ENCODE measurements around the gene MTARC2.
"Not testable (repeated sequence)": the region's sequence is repeated elsewhere in the genome, so short reads cannot be mapped to it uniquely, and the experiment has no call there.

The MTARC2 gene

DNA sequence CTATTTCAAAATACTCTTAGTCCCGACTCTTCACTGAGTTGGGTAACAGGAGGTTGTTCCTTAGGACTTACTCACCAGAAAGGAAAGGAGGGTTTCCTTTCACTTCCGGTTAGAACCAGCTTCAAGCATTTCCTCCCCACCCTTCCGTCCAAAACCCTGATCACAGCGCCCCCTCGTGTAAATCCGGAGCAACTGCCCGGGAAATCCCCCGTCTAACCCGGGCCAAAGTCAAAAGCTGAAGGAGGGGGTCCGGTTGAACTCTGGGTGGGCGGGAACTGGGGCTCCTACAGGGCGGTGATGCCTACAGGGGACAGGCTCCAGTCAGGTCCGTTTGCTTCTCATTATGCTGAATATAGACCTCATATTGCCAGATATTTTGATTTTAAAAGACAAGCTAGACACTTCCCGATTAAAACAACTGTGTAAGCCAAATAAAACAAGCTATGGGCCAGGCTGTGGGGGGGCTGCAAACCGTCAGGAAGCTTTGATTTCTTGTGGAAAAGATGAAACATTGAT, 15.0 kb upstream of the MTARC2 start:
- H3K4me3 ChIP-seq (ENCODE audit: low read length): no peak overlapping the region
- H3K27ac ChIP-seq (ENCODE audit: low read depth, low read length): no peak overlapping the region
- no peak overlapping the region for H3K9ac ChIP-seq (ENCODE audit: low read depth, low read length)
- WGBS: 19% methylated on average over 15 of the region's 15 CpGs
- no peaks in the 10 kb centered on the region; the same call in 1 of the 2 replicates for H3K27me3 ChIP-seq (ENCODE audit: insufficient read depth, low read length)
- no peaks in the 10 kb centered on the region for H3K9me3 ChIP-seq (ENCODE audit: insufficient read depth, low read depth, low read length)
- no peaks in the 10 kb centered on the region for H3K4me1 ChIP-seq (ENCODE audit: insufficient read depth, low read length)
- H3K36me3 ChIP-seq (ENCODE audit: insufficient read depth, low read length): no peaks in the 10 kb centered on the region

DNA sequence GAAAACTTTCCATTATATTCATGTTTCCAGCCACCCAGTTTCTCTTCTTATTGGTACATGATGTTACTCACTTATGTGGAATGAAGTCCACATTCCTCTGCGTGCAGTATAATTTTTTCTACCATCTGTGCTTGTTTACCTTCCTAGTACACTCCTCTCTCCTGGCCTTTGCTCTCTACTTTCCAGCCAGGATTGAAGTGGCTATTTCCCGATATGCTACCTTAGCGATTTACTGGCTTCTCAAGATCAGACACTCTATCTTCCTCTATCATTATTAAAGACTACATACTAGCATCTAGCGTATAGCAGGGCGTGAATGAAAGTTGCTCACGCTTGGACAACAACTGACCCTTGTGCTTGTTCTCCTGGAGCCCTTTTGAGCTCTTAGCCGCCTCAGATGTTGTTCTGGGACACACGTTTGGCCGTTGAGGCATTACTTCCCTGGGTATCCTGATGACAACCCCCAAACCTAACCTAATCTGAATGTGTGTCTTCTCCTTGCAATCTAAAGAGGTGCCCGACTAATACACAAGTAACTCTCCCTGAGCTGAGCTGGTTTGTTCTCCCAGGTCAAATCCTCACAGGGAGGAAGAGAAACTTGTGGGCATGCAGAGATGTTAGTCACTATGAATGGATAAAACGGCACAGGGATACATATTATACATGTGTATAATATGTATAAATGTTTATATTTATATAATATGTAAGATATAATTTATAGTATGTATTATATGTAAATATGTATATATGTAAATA, 13.4 kb upstream of the MTARC2 start:
- Histone ChIP-seq H3K4me3 (ENCODE audit: low read length) (no peak overlapping the region), H3K9me3 (ENCODE audit: insufficient read depth, low read depth, low read length) (no peaks in the 10 kb centered on the region), H3K27ac (ENCODE audit: low read depth, low read length) (no peak overlapping the region), H3K9ac (ENCODE audit: low read depth, low read length) (no peak overlapping the region), H3K36me3 (ENCODE audit: insufficient read depth, low read length) (no peaks in the 10 kb centered on the region), H3K4me1 (ENCODE audit: insufficient read depth, low read length) (no peaks in the 10 kb centered on the region), H3K27me3 (ENCODE audit: insufficient read depth, low read length) (no peaks in the 10 kb centered on the region; the same call in 1 of the 2 replicates)
- 92% methylated on average over 10 of the region's 11 CpGs for WGBS

DNA sequence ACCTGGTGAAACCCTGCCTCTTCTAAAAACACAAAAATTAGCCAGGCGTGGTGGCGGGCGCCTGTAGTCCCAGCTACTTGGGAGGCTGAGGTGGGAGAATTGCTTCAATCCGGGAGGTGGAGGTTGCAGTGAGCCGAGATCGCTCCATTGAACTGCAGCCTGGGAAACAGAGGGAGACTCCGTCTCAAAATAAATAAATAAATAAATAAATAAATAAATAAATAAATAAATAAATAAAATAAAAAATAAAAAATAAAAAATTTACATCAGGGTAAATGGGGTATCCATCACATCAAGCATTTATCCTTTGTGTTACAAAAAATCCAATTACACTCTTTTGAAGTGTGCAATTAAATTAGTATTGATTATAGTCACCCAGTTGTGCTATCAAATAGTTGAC, 11.8 kb upstream of the MTARC2 start:
- not testable (repeated sequence) for H3K9ac ChIP-seq (ENCODE audit: low read depth, low read length); H3K4me1 ChIP-seq (ENCODE audit: insufficient read depth, low read length); H3K27ac ChIP-seq (ENCODE audit: low read depth, low read length); H3K27me3 ChIP-seq (ENCODE audit: insufficient read depth, low read length); H3K9me3 ChIP-seq (ENCODE audit: insufficient read depth, low read depth, low read length); H3K36me3 ChIP-seq (ENCODE audit: insufficient read depth, low read length); H3K4me3 ChIP-seq (ENCODE audit: low read length)
- 92% methylated on average over 6 of the region's 7 CpGs for WGBS

DNA sequence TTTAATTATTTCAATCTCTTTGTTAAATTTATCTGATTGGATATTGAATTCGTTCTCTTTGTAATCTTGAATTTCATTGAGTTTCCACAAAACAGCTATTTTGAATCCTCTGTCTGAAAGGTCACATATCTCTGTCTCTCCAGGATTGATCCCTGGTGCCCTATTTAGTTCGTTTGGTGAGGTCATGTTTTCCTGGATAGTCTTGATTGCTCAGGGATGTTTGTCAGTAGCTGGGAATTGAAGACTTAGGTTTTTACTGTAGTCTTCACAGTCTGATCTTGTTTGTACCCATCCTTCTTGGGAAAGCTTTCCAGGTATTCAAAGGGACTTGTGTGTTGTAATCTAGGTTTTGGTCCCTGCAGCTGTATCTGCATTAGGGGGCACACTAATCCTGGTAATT, 6.8 kb upstream of the MTARC2 start:
- no peaks in the 10 kb centered on the region for H3K36me3 ChIP-seq (ENCODE audit: insufficient read depth, low read length)
- H3K27me3 ChIP-seq (ENCODE audit: insufficient read depth, low read length): peaks cover 18% of the 10 kb centered on the region
- H3K27ac ChIP-seq (ENCODE audit: low read depth, low read length): no peak overlapping the region
- H3K4me3 ChIP-seq (ENCODE audit: low read length): no peak overlapping the region
- no peaks in the 10 kb centered on the region for H3K9me3 ChIP-seq (ENCODE audit: insufficient read depth, low read depth, low read length)
- no peak overlapping the region for H3K9ac ChIP-seq (ENCODE audit: low read depth, low read length)
- WGBS: 80% methylated on average over 2 of the region's 2 CpGs
- H3K4me1 ChIP-seq (ENCODE audit: insufficient read depth, low read length): no peaks in the 10 kb centered on the region

DNA sequence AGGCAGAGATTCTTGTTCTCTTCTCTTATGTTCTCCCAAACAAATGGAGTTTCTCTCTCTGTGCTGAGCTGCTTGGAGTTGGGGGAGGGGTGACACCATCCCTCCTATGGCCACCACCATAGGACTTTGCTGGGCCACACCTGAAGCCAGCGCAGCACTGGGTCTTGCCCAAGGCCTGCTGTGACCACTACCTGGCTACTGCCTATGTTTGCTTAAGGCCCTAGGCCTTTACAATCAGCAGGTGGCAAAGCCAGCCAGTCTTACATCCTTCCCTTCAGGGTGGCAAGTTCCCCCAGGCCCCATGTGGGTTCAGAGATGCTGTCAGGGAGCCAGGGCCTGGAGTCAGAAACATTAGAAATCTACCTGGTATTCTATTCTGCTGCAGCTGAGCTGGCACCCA, 6.3 kb upstream of the MTARC2 start:
- H3K27ac ChIP-seq (ENCODE audit: low read depth, low read length): no peak overlapping the region
- no peaks in the 10 kb centered on the region for H3K36me3 ChIP-seq (ENCODE audit: insufficient read depth, low read length)
- WGBS: 98% methylated on average over 1 of the region's 1 CpG
- peaks cover 1% of the 10 kb centered on the region for H3K4me1 ChIP-seq (ENCODE audit: insufficient read depth, low read length)
- H3K9ac ChIP-seq (ENCODE audit: low read depth, low read length): no peak overlapping the region
- peaks cover 23% of the 10 kb centered on the region for H3K27me3 ChIP-seq (ENCODE audit: insufficient read depth, low read length)
- H3K9me3 ChIP-seq (ENCODE audit: insufficient read depth, low read depth, low read length): no peaks in the 10 kb centered on the region
- H3K4me3 ChIP-seq (ENCODE audit: low read length): no peak overlapping the region

GRCh38 chr1:220742520-220742919, 5.6 kb upstream of the MTARC2 start:
- Histone ChIP-seq H3K4me3 (ENCODE audit: low read length) (no peak overlapping the region), H3K9ac (ENCODE audit: low read depth, low read length) (no peak overlapping the region), H3K36me3 (ENCODE audit: insufficient read depth, low read length) (no peaks in the 10 kb centered on the region), H3K27ac (ENCODE audit: low read depth, low read length) (no peak overlapping the region), H3K4me1 (ENCODE audit: insufficient read depth, low read length) (peaks cover 8% of the 10 kb centered on the region), H3K9me3 (ENCODE audit: insufficient read depth, low read depth, low read length) (no peaks in the 10 kb centered on the region), H3K27me3 (ENCODE audit: insufficient read depth, low read length) (peaks cover 30% of the 10 kb centered on the region)
- 91% methylated on average over 3 of the region's 3 CpGs for WGBS

DNA sequence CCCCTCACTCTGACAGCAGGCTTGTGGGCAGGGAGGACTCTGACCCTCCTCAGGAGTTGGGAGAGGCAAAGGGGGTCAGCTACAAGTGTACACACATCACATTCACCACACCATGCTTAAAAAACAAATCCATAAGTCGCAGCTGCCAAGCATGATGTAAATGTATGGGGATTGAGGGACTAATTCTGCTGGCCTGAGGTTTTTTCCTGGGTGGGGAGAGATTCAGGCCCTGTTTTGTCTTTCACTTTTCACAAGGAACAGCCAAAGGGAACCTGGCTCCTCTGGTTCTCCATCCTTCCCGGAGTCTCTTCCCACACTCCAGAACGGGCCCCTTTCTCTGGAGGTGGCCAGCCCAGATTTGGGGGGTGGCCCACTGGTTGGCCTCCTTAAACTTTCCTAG, 1.3 kb upstream of the MTARC2 start:
- H3K9ac ChIP-seq (ENCODE audit: low read depth, low read length): no peak overlapping the region
- H3K4me3 ChIP-seq (ENCODE audit: low read length): no peak overlapping the region
- H3K4me1 ChIP-seq (ENCODE audit: insufficient read depth, low read length): peaks cover 23% of the 10 kb centered on the region
- H3K27ac ChIP-seq (ENCODE audit: low read depth, low read length): no peak overlapping the region
- no peaks in the 10 kb centered on the region for H3K9me3 ChIP-seq (ENCODE audit: insufficient read depth, low read depth, low read length)
- WGBS: 69% methylated on average over 3 of the region's 3 CpGs
- no peaks in the 10 kb centered on the region for H3K36me3 ChIP-seq (ENCODE audit: insufficient read depth, low read length)
- H3K27me3 ChIP-seq (ENCODE audit: insufficient read depth, low read length): peaks cover 64% of the 10 kb centered on the region

DNA sequence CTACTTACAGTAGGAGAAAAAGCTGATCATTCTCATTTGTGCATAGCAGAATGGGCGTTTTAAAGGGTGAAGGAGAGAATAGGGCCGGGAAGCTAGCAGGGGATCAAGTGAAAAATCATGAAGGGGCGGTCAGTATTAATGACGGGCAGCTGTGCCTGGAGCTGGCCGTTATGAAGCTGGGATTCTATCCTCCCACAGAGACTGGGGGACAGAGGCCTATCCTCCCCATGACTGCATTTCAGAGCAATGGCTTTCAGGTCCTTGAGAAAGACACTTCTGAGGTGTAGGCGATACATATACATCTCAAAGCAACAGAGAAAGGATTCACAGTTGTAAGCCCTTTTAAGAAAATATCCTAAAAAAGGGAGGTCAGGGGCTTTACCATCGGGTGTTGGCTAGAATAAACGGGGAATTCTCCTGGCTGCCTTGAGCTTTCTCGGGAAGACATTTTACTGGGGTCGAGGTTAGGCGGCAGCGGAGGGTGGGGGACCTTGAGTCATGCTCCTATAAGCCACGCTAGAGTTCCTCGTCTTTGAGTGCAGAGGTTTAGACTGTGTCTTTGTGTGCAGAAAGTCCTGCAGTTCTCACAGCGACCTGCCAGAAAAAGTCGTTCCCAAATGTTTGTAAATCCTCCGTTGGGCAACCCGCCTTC, 559 bp upstream of the MTARC2 start:
- peak overlapping the region; percentile 53; the same call in 1 of the 2 replicates for H3K9ac ChIP-seq (ENCODE audit: low read depth, low read length)
- H3K4me1 ChIP-seq (ENCODE audit: insufficient read depth, low read length): peaks cover 23% of the 10 kb centered on the region
- whole genome bisulfite sequencing: 5% methylated on average over 18 of the region's 18 CpGs
- no peaks in the 10 kb centered on the region for H3K9me3 ChIP-seq (ENCODE audit: insufficient read depth, low read depth, low read length)
- H3K36me3 ChIP-seq (ENCODE audit: insufficient read depth, low read length): no peaks in the 10 kb centered on the region
- H3K4me3 ChIP-seq (ENCODE audit: low read length): peak overlapping the region; percentile 71
- peaks cover 64% of the 10 kb centered on the region for H3K27me3 ChIP-seq (ENCODE audit: insufficient read depth, low read length)
- H3K27ac ChIP-seq (ENCODE audit: low read depth, low read length): peak overlapping the region; percentile 11; the same call in 1 of the 2 replicates

GRCh38 chr1:220748936-220749335, 814 bp downstream of the MTARC2 start:
- Histone ChIP-seq H3K36me3 (ENCODE audit: insufficient read depth, low read length) (no peaks in the 10 kb centered on the region), H3K4me1 (ENCODE audit: insufficient read depth, low read length) (peaks cover 23% of the 10 kb centered on the region), H3K9me3 (ENCODE audit: insufficient read depth, low read depth, low read length) (no peaks in the 10 kb centered on the region), H3K9ac (ENCODE audit: low read depth, low read length) (peak overlapping the region; percentile 53), H3K4me3 (ENCODE audit: low read length) (peak overlapping the region; percentile 71), H3K27me3 (ENCODE audit: insufficient read depth, low read length) (peaks cover 64% of the 10 kb centered on the region), H3K27ac (ENCODE audit: low read depth, low read length) (no peak overlapping the region)
- WGBS: 10% methylated on average over 3 of the region's 3 CpGs

- Histone ChIP-seq H3K9ac (ENCODE audit: low read depth, low read length) (no peak overlapping the region), H3K27me3 (ENCODE audit: insufficient read depth, low read length) (peaks cover 56% of the 10 kb centered on the region), H3K27ac (ENCODE audit: low read depth, low read length) (no peak overlapping the region), H3K4me1 (ENCODE audit: insufficient read depth, low read length) (peaks cover 23% of the 10 kb centered on the region), H3K36me3 (ENCODE audit: insufficient read depth, low read length) (no peaks in the 10 kb centered on the region), H3K4me3 (ENCODE audit: low read length) (no peak overlapping the region), H3K9me3 (ENCODE audit: insufficient read depth, low read depth, low read length) (no peaks in the 10 kb centered on the region)
- 90% methylated on average over 6 of the region's 6 CpGs for WGBS
These were observed 2.0 kb downstream of the MTARC2 start for GRCh38 chr1:220750131-220750515.

- Histone ChIP-seq H3K9ac (ENCODE audit: low read depth, low read length) (no peak overlapping the region), H3K36me3 (ENCODE audit: insufficient read depth, low read length) (peaks cover 3% of the 10 kb centered on the region), H3K4me3 (ENCODE audit: low read length) (no peak overlapping the region), H3K27ac (ENCODE audit: low read depth, low read length) (no peak overlapping the region), H3K9me3 (ENCODE audit: insufficient read depth, low read depth, low read length) (no peaks in the 10 kb centered on the region), H3K4me1 (ENCODE audit: insufficient read depth, low read length) (peaks cover 23% of the 10 kb centered on the region), H3K27me3 (ENCODE audit: insufficient read depth, low read length) (peaks cover 49% of the 10 kb centered on the region)
- 84% methylated on average over 2 of the region's 2 CpGs for whole genome bisulfite sequencing
These were observed 3.0 kb downstream of the MTARC2 start for GRCh38 chr1:220751111-220751510.

Measured in HUES64 (cell line).